ENCODE results near the gene PTPN13.

Gene PTPN13, protein sequence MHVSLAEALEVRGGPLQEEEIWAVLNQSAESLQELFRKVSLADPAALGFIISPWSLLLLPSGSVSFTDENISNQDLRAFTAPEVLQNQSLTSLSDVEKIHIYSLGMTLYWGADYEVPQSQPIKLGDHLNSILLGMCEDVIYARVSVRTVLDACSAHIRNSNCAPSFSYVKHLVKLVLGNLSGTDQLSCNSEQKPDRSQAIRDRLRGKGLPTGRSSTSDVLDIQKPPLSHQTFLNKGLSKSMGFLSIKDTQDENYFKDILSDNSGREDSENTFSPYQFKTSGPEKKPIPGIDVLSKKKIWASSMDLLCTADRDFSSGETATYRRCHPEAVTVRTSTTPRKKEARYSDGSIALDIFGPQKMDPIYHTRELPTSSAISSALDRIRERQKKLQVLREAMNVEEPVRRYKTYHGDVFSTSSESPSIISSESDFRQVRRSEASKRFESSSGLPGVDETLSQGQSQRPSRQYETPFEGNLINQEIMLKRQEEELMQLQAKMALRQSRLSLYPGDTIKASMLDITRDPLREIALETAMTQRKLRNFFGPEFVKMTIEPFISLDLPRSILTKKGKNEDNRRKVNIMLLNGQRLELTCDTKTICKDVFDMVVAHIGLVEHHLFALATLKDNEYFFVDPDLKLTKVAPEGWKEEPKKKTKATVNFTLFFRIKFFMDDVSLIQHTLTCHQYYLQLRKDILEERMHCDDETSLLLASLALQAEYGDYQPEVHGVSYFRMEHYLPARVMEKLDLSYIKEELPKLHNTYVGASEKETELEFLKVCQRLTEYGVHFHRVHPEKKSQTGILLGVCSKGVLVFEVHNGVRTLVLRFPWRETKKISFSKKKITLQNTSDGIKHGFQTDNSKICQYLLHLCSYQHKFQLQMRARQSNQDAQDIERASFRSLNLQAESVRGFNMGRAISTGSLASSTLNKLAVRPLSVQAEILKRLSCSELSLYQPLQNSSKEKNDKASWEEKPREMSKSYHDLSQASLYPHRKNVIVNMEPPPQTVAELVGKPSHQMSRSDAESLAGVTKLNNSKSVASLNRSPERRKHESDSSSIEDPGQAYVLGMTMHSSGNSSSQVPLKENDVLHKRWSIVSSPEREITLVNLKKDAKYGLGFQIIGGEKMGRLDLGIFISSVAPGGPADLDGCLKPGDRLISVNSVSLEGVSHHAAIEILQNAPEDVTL (N-terminal part only)

DNA sequence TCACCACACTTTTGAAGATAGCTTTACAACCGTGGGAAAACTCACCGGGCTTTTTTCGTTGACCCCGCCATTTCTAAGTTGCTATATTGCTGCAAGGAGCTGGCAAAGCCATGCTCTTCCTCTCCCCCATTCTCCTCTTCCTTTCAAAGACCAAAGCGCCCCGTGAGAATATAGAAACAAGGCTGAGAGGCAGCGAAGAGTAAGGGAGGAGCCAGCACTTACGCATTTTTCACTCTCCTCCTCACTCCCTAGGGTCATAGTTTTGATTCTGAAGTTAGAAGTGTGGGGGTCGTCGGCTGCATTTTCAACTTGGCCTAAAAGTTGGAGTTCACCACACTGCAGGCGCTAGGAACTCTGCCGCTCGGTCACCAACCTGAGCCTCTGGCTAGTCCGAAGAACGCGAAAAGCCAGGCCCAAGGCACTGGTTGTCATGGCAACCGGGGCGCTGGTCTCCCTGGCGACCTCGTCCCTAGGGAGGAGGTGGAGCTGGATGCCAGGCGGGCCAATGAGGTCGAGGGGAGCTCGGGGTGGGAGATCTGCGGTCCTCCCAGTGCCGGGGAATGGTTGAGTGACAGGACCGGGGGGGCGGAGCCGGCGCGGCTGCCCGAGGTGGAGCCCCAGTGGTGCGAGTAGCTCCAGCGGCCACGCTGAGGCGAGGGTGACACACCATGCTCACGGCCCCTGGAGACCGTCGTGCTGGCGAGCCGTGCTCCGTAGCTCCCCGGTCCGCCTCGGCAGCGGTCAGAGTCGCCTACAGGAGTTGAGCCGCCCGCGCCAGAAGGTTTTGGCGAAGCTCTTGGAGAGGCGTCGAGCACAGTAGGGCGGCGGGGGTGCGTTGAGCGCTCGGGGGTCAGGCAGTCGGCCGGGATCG, at the start of gene PTPN13:
Gene PTPN13 (plus strand): TSS at position 628 of the 871 bp plus-strand sequence. CDS start 40,942 bp downstream, outside the sequence.
- peak; percentile 99 for DNase-seq (ENCODE audit: low spot score)

DNA sequence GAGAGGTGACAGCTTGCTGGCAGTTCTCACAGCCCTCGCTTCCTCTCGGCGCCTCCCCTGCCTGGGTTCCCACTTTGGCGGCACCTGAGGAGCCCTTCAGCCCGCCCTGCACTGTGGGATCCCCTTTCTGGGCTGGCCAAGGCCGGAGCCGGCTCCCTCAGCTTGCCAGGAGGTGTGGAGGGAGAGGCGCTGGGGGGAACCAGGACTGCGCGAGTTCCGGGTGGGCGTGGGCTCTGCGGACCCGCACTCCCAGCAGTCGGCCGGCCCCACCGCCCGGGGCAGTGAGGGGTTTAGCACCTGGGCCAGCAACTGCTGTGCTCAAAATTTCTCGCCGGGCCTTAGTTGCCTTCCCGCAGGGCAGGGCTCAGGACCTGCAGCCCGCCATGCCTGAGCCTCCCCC, 47.0 kb upstream of the PTPN13 start:
- DNase-seq (ENCODE audit: low spot score): no peak

DNA sequence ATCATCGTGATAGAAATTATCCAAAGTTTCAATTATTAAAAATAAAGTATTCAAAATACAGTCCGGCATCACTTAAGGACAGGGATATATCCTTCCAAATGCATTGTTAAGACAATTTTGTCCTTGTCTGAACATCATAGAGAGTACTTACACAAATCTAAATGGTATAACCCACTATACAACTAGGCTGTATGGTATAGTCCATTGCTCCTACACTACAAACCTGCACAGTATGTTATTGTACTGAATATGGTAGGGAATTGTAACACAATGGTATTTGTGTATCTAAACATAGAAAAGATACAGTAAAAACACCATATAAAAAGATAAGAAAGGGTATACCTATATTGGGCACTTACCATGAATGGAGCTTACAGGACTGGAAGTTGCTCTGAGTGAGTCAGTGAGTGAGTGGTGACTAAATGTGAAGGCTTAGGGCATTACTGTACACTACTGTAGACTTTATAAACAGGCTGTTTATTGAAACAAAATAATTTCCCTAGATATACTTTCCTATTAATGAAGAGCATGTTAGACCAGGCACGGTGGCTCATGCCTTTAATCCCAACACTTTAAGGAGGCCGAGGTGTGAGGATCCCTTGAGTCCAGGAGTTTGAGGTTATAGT, 44.8 kb upstream of the PTPN13 start:
- no peak for DNase-seq (ENCODE audit: low spot score)

DNA sequence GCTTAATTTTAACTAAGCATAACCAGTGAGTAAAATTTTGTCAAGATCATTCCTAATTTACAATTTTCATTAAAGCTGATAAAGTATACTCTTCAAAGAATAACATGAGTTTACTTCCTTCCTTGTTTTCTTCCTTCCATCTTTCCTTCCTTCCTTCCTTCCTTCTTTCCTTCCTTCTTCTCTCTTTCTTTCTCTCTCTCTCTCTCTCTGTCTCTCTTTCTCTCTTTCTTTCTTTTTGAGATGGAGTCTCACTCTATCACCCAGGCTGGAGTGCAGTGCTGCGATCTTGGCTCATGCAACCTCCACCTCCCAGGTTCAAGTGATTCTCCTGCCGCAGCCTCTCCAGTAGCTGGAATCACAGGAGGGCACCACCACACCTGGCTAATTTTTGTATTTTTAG, 42.7 kb upstream of the PTPN13 start:
- no peak for DNase-seq (ENCODE audit: low spot score)

DNA sequence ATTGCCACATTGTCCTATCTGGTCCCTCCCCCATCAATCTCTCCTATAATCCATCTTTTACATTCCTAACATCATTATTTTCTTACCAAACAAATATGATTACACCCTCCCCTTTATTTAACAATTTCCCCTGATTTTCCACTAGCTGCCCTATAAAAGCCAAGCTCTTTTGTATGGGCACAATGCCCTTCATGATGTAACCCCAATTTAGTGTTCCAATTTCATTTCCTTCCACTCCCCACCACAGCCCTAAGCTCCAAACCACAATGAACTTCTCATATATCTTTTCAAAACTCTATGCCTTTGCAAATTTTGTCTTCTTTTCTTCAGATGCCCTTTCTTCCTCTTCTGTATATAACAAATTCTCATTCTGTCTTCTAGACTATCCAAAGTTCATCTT, 39.5 kb upstream of the PTPN13 start:
- no peak for DNase-seq (ENCODE audit: low spot score)

DNA sequence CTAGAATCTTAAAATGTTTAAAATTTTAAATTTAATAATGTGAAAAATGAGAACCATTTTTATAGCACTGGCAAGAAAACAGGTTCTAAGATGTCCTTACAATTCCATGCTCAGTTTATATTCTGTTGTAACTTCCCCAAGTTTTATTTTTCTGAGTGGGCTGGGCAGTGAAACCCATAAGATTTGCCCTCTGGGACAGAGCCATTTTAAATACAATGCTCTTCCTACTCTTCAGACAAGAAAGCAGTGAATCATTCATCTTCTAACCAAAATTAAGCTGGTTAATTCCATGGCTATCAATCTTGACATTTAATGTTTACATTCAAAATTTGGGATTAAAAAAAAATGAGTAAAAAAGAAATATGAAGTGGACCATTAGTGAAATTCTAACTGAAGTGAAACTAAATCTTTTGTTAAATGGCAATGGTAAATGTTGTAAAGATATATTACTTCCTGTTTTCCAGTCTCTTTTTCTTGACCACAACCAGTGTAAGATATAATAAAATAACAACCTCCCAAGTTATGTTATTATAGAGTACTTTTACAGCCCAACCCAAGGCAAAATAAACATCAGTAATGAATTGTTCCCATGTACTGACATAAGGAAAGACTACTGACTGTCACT, 37.2 kb upstream of the PTPN13 start:
- no peak for DNase-seq (ENCODE audit: low spot score)

DNA sequence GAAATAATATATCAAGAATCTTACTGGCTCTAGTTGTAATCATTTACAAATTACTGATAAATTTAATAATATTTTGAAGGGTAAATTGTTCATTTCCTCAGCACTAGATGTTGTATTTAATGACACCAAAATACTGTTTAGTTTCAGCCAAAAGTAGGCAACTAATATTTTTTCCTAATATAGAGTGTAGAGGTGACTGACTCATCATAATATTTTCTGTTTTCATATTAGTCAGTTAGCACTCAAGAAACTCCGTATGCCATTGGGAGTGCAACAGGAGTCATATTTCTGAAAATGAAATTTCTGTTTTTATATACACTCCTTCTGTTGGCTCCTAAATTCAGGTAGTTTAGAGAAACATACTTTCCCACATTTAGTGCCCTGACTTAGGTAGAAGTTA, 36.6 kb upstream of the PTPN13 start:
- DNase-seq (ENCODE audit: low spot score): no peak

DNA sequence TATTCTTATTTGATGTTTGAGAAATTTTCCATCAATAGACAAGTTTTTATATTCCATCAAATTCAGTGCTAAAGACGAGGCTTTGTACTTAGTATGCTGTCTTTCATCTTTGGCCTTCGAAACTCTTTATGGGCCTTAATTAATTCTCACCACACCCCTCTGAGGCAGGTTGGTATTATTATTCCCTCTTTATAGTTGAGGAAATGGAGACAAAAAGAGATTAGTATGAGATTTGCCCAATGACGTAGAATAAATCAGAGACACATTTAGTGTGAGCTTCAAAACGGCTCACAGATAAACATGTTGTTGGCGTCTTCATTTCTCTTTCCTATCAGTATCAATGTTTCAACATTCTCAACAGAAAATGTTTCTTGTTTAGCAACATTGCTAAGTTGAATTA, 35.9 kb upstream of the PTPN13 start:
- DNase-seq (ENCODE audit: low spot score): no peak

DNA sequence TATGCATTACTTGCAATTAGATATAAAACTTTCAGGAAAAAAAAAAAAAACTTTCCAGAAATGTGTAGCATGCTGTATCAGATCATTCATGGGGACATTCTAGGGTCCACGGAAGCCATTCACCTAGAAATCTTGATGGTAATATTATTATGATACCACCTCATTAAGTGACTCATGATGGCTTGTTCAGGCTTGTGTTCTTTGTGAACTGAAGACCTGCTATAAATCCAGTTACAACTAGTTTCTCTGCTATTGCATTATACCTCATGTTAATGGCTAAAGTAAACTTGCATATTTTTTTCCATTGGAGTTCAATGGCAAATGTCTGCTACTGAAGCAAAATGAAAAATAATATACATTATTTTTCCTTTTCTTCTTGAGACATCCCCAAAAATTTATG, 35.3 kb upstream of the PTPN13 start:
- DNase-seq (ENCODE audit: low spot score): no peak

DNA sequence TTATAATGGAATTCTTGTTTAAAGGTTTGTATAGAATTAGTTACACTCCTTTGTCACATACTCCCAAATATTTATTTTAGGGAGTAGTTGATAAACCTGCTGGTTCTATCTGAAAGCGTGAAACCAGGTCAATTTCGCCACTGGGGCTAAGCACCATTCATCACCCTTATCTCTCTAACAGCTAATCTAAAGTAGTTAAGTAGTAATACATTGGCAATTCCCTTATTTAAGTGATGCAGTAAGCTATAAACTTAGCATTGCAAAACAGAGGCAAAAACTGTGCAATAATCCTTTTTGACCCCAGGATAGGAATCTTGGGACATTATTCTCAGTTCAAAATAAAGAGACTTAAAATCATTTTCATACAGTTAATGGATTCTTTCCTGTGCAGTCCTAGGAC, 33.7 kb upstream of the PTPN13 start:
- no peak for DNase-seq (ENCODE audit: low spot score)

DNA sequence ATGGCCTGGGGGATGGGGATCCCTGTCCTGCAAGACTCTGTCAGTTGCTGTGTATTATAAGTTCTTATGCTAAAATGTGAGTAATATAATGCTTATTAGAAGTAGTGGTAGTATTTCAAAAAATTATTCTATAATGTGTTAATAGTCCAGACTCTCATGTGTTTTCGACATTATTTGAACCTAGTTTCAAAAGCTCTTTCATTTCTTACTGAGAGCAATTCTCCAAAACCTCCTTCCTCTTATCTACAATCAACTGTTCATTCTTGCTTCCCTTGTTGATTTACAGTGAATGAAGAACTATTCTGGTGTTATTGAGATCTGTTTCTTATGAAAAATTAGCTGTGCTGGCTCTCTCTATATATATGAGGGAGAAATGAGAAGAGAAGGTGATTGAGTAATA, 32.9 kb upstream of the PTPN13 start:
- no peak for DNase-seq (ENCODE audit: low spot score)

DNA sequence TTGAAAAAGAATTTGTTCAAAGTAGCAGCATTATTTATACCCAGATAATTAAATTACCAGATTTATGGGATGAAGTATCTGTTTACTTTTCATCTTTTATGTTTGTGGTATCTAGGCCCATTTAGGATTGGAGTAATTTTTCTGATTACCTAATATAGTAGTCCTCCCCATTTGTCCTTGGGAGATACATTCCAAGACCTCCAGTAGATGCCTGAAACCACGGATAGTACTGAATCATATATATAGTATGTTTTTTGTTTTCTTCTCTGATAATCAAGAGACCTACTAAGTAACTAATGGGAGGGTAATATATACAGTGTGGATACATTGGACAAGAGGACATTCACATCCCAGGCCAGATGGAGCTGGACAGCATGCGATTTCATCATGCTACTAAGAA, 30.7 kb upstream of the PTPN13 start:
- DNase-seq (ENCODE audit: low spot score): no peak

DNA sequence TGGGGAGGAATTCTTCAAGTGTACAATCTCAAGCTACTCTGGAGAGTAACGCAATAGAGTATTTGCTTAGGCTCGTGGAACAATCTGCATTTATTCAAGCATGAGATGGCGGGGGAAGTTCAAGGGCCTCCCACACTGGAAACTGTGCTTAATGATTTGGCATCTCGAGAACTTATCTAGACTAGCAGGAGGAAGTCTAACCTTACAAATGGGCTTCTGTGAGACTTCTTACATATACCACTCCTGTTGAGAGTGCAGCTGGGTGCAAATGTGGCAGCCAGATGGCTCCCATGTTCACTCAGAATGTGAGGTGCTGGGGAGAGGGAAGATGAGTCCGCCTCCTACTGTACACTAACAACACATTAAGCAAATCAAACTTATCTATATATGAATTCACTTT, 29.3 kb upstream of the PTPN13 start:
- DNase-seq (ENCODE audit: low spot score): no peak

DNA sequence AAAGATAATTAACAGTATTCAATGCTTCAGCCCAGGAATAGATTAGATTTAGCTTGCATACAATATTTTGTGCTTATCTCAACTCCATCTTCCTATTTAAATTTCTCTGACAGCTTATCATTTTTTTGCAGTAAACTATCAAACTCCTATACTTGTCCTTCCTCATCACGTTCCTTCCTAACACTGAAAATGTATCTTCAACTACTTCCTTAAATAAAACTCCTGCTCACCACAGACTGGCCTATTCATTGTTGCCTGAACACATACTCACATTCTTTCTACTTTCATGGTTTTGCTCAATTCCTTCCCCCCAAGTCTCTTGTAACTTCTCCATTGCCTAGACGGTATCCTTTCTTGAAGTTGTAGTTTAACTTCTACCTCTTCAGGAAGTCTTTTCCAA, 28.5 kb upstream of the PTPN13 start:
- DNase-seq (ENCODE audit: low spot score): no peak

DNA sequence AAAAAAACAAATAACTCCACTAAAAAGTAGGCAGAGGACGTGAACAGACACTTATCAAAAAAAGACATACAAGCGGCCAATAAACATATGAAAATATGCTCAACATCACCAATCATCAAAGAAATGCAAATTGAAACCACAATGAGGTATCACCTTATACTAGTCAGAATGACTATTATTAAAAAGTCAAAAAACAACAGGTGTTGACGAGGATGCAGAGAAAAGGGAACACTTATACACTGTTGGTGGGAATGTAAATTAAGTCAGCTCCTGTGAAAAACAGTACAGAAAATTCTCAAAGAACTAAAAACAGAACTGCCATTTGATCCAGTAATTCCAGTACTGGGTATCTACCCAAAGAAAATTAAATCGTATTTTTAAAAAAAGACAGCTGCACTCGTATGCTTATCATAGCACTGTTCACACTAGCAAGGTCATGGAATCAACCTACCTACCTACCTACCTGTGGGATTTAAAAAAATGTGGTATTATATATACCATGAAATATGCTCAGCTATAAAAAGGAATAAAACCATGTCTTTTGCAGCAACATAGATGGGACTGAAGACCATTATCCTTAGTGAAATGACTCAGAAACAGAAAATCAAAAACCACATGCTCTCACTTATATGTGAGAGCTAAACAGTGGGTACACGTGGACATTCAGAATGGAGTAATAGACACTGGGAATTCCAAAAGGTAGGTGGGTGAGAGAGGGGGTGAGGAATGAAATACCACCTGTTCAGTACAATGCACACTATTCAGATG, 24.8 kb upstream of the PTPN13 start:
- DNase-seq (ENCODE audit: low spot score): no peak

DNA sequence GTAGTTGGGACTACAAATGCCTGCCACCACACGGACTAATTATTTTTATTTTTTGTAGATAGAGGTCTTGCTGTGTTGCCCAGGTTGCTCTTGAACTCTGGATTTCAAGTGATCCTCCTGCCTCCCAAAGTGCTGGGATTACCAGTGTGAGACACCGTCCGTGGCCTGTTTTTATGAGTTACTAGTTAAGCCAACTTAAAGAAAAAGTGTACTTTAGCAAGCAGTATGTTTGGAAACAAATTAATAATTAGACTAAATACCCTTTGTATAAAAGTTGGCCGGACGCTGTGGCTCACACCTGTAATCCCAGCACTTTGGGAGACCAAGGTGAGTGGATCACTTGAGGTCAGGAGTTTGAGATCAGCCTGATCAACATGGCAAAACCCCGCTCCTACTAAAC, 14.2 kb upstream of the PTPN13 start:
- no peak for DNase-seq (ENCODE audit: low spot score)

DNA sequence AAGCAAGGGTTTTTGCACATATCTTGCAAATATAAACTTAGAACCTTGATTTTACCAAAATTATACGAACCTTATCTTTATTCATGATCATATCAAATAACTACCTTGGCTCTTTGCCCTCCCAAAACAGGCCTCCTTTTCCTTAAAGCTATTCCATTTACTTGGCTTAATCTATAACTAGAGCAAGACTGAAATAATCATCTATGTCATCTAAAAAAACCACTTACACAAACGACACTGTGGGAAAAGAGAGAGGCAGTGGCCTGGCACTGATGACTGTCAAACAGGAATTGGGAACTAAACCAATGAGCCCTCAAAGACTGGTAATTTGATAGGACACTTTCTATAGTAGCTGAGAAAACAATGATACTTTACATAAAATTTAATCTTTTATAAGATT, 11.7 kb upstream of the PTPN13 start:
- DNase-seq (ENCODE audit: low spot score): no peak

DNA sequence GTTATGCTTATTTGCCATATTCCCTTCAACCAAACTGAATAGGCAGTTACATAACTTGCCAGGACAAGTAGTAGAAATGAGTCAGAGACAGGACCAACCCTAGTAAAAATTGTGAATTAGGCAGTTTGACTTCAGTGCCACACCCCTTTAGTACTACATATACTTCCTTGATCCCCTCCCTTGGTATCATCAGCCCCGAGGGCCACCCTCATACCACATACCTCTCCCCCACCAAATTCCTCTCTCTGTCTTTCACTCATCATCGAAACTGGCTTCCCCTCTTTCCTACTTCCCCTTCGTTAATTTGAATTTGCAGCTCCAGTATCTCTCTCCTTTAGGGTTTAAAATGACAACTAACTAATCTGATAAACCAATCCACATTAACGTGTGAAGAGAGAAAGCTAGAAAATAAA, 7.9 kb upstream of the PTPN13 start:
- no peak for DNase-seq (ENCODE audit: low spot score)

DNA sequence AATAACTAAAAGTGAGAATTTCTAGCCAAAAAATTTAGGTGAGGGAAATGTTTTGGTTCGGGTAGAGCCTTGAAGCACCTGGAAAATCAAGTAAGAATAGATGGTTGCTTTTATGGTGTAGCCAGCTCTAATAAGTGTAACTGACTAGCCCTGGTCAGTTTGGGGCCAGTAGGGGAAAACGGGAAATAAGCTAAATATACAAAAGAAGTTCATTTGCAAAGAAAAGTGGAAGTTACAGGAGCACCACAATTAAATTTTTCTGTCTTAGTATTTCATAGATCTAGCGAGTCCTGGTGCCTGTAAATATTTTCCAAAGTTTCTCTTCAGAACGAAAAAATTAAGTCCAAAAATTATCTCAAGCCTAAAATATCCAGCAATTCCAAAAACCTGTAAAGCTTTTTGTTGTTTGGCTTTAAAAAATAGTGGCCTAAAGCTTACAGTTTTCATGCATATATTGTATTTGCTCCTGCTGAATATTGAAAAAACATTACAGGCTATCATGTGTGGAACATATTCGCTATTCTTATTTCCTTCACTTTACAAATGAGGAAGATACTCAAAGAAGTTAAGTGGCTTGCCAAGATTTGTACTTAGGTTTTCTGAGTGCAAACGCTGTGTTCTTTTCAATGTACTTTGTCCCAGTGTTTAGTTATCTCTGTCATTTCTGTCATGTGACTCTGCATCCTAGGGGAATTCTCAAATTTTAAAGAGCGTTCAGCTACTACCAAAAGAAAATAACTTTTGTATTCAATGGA, 7.3 kb upstream of the PTPN13 start:
- DNase-seq (ENCODE audit: low spot score): no peak

Measured in ecto neural progenitor cell (in vitro differentiated cells).